GM18499 (cell line): ENCODE measurements around the gene PVR.
"Not testable (repeated sequence)": the region's sequence is repeated elsewhere in the genome, so short reads cannot be mapped to it uniquely, and the experiment has no call there.

Experiments used
- ATAC-seq: cut with Tn5 transposase; IDR thresholded peaks from one replicate; pipeline ENCODE4 v1.9.1; 2021; ENCODE audit warnings: moderate number of reproducible peaks; ENCODE audit not compliant: insufficient read depth, unreplicated experiment

The PVR gene

GRCh38 chr19:44643605-44644401 lies at the start of gene PVR:
PVR (plus strand) TSS chr19:44643910; CDS start chr19:44644097, 187 bp downstream.
- ATAC-seq: no peak

- no peak for ATAC-seq
Observed at GRCh38 chr19:44596428-44597130, 47.1 kb upstream of the PVR start.

- no peak for ATAC-seq
Observed at GRCh38 chr19:44597131-44597491, 46.6 kb upstream of the PVR start.

- ATAC-seq: no peak
Observed at GRCh38 chr19:44598355-44598754, 45.4 kb upstream of the PVR start.

- no peak for ATAC-seq
Observed at GRCh38 chr19:44598880-44599279, 44.8 kb upstream of the PVR start.

GRCh38 chr19:44600466-44600865 lies 43.2 kb upstream of the PVR start:
- ATAC-seq: no peak

GRCh38 chr19:44602081-44602480 lies 41.6 kb upstream of the PVR start:
- ATAC-seq: no peak

GRCh38 chr19:44603201-44603945 lies 40.3 kb upstream of the PVR start:
- no peak for ATAC-seq

- no peak for ATAC-seq
Observed at GRCh38 chr19:44604241-44604640, 39.5 kb upstream of the PVR start.

GRCh38 chr19:44605547-44605946 lies 38.2 kb upstream of the PVR start:
- ATAC-seq: no peak

- no peak for ATAC-seq
Observed at GRCh38 chr19:44607049-44607448, 36.7 kb upstream of the PVR start.

GRCh38 chr19:44607917-44608316 lies 35.8 kb upstream of the PVR start:
- no peak for ATAC-seq

- ATAC-seq: no peak
Observed at GRCh38 chr19:44608391-44608821, 35.3 kb upstream of the PVR start.

- no peak for ATAC-seq
Observed at GRCh38 chr19:44609219-44609618, 34.5 kb upstream of the PVR start.

- not testable (repeated sequence) for ATAC-seq
Observed at GRCh38 chr19:44610497-44610896, 33.2 kb upstream of the PVR start.

GRCh38 chr19:44611812-44612295 lies 31.9 kb upstream of the PVR start:
- ATAC-seq: no peak

GRCh38 chr19:44613295-44614178 lies 30.2 kb upstream of the PVR start, which contains the start of gene IGSF23:
IGSF23 (plus strand) TSS chr19:44613563; CDS start chr19:44613646, 83 bp downstream.
- ATAC-seq: no peak

- no peak for ATAC-seq
Observed at GRCh38 chr19:44614313-44614712, 29.4 kb upstream of the PVR start.

- ATAC-seq: no peak
Observed at GRCh38 chr19:44615863-44616247, 27.9 kb upstream of the PVR start.
